GM19455 (cell line): ENCODE results near the gene IL3.

ENCODE experiments used
- ATAC-seq: cut with Tn5 transposase; IDR thresholded peaks from one replicate; pipeline ENCODE4 v1.9.1; 2021; ENCODE audit not compliant: unreplicated experiment

Gene IL3

GRCh38 chr5:132072070-132072469 lies 11.6 kb downstream of the IL3 start:
- ATAC-seq = no peak

GRCh38 chr5:132072528-132072927 lies 12.1 kb downstream of the IL3 start:
- ATAC-seq = no peak

- ATAC-seq = no peak
Observed at GRCh38 chr5:132073231-132074013, 13.0 kb downstream of the IL3 start, which contains the start of gene CSF2. Gene CSF2 (plus strand): TSS chr5:132073789. CDS start chr5:132073824, 35 bp downstream.

GRCh38 chr5:132074091-132074771 lies 13.8 kb downstream of the IL3 start:
- no peak for ATAC-seq

- no peak for ATAC-seq
Observed at GRCh38 chr5:132074772-132075718, 14.6 kb downstream of the IL3 start.

GRCh38 chr5:132075719-132076077 lies 15.2 kb downstream of the IL3 start:
- no peak for ATAC-seq

- no peak for ATAC-seq
Observed at GRCh38 chr5:132076202-132076830, 15.9 kb downstream of the IL3 start.

- no peak for ATAC-seq
Observed at GRCh38 chr5:132076983-132077382, 16.5 kb downstream of the IL3 start.

- no peak for ATAC-seq
Observed at GRCh38 chr5:132079081-132079480, 18.6 kb downstream of the IL3 start.

- ATAC-seq = no peak
Observed at GRCh38 chr5:132079619-132080018, 19.2 kb downstream of the IL3 start.

GRCh38 chr5:132080595-132080994 lies 20.1 kb downstream of the IL3 start:
- no peak for ATAC-seq

GRCh38 chr5:132081458-132081857 lies 21.0 kb downstream of the IL3 start:
- no peak for ATAC-seq

GRCh38 chr5:132082329-132083023 lies 22.0 kb downstream of the IL3 start:
- no peak for ATAC-seq

- ATAC-seq = no peak
Observed at GRCh38 chr5:132083071-132083678, 22.7 kb downstream of the IL3 start.

- no peak for ATAC-seq
Observed at GRCh38 chr5:132085686-132086085, 25.2 kb downstream of the IL3 start.

GRCh38 chr5:132086277-132086794 lies 25.9 kb downstream of the IL3 start:
- no peak for ATAC-seq

- ATAC-seq = no peak
Observed at GRCh38 chr5:132087176-132087575, 26.7 kb downstream of the IL3 start.

- ATAC-seq = no peak
Observed at GRCh38 chr5:132087661-132088060, 27.2 kb downstream of the IL3 start.

- ATAC-seq = no peak
Observed at GRCh38 chr5:132089363-132089762, 28.9 kb downstream of the IL3 start.

- no peak for ATAC-seq
Observed at GRCh38 chr5:132090107-132090506, 29.7 kb downstream of the IL3 start.
